Calu3 (cell line): ENCODE measurements around the gene IQSEC3. TPM values are rescaled to one million over a fixed set of nuclear protein-coding genes. Genes with fewer than 3 reads are reported as not detected.

Source experiments
- BruUV-seq: library from RNA; stranded (reverse); fragments of 400-500 nt; replicated peaks from 2 replicates; lab custom pipeline; 2021; lab: Mats Ljungman, UMichigan
- CTCF ChIA-PET: fragments of 300-600 bp; sonication (Branson Sonifier 250); formaldehyde crosslinking; loops from one replicate; lab custom pipeline; 2022; ENCODE audit warnings: antibody characterized with exemption; lab: Charles Lee
- DNase-seq: peaks from one replicate; pipeline ENCODE4 v3.0.0; 2022
- H3K27ac Mint-ChIP-seq: one replicate; pipeline ENCODE4 v1.8.0; 2022; ENCODE audit warnings: mixed read lengths; ENCODE audit not compliant: unreplicated experiment
- H3K27me3 Mint-ChIP-seq: one replicate; pipeline ENCODE4 v1.8.0; 2022; ENCODE audit warnings: mixed read lengths; ENCODE audit not compliant: unreplicated experiment
- H3K36me3 Mint-ChIP-seq: one replicate; pipeline ENCODE4 v1.8.0; 2022; ENCODE audit warnings: mild to moderate bottlenecking, moderate library complexity, mixed read lengths; ENCODE audit not compliant: insufficient read depth, unreplicated experiment
- H3K4me1 Mint-ChIP-seq: one replicate; pipeline ENCODE4 v1.8.0; 2022; ENCODE audit warnings: mild to moderate bottlenecking, low read depth, mixed read lengths; ENCODE audit not compliant: unreplicated experiment
- H3K4me3 Mint-ChIP-seq: one replicate; pipeline ENCODE4 v1.8.0; 2022; ENCODE audit warnings: mild to moderate bottlenecking, low read depth, moderate library complexity, mixed read lengths; ENCODE audit not compliant: unreplicated experiment
- H3K9me3 Mint-ChIP-seq: one replicate; pipeline ENCODE4 v1.8.0; 2022; ENCODE audit warnings: low read depth, mixed read lengths; ENCODE audit not compliant: unreplicated experiment
- intact Hi-C: fragments of 100-400 bp; cut with micrococcal nuclease; formaldehyde crosslinking; loops from one replicate; pipeline ENCODE4 v1.10.0; 2022; ENCODE audit not compliant: unreplicated experiment
- total RNA-seq: library from RNA; stranded (reverse); gene quantifications from 2 replicates; pipeline ENCODE4 v1.2.3, GENCODE V29; 2022
- TF ChIP-seq, protein P1 (sequence below): fragments of 200-600 bp; IDR thresholded peaks from one replicate; pipeline ENCODE4 v1.8.0; 2022; ENCODE audit warnings: antibody characterized with exemption; ENCODE audit not compliant: unreplicated experiment

IQSEC3 gene
- total RNA-seq, 1 experiment from 2014 or later = not detected

DNA sequence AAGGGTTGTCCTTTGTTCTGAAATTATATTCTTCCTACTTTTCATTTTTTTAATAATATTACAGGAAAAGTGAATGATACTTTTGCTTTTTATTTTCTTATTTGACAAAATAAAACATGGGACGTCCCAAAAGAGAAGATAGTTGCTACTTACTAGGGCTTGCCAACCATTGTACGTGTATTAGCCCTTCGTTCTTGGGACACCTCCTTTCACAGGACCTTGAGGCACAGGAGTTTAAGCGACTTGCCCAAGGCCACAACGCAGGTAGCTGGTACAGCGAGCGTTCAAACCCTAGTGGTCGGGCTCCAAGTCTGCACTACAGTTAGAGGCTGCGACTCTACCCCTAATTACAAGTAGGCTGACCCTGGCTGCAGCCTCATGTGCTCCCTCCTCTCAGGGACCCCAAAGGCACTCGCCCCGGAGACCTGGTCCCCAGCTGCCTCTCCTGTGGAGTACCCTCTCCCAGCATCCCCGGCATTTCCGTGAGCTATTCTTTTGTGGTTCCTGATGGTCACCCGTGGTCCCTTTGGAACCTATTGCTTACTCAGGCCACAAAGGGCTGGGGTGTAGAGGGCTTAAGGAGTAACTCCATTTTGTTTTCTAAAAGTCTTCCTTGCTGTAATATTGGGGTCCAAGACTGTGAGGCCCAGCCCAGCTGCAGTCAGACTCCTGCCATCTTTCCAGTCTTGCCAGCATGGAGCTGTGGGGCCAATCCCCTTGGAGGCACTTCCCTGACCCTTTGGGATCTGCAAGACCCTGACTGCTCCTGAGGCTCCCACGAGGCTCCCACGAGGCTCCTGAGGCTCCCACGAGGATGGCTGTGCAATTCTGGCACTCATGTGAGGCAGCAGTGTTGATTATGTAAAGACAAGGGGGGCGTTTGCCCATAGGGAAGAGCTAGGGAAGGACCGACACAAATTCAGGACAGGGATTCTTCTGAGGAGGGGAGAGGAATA lies 49.7 kb downstream of the IQSEC3 start:
- no peaks in the 10 kb centered on the region for H3K9me3 Mint-ChIP-seq
- TF ChIP-seq, protein P1, sequence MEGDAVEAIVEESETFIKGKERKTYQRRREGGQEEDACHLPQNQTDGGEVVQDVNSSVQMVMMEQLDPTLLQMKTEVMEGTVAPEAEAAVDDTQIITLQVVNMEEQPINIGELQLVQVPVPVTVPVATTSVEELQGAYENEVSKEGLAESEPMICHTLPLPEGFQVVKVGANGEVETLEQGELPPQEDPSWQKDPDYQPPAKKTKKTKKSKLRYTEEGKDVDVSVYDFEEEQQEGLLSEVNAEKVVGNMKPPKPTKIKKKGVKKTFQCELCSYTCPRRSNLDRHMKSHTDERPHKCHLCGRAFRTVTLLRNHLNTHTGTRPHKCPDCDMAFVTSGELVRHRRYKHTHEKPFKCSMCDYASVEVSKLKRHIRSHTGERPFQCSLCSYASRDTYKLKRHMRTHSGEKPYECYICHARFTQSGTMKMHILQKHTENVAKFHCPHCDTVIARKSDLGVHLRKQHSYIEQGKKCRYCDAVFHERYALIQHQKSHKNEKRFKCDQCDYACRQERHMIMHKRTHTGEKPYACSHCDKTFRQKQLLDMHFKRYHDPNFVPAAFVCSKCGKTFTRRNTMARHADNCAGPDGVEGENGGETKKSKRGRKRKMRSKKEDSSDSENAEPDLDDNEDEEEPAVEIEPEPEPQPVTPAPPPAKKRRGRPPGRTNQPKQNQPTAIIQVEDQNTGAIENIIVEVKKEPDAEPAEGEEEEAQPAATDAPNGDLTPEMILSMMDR = no peak
- H3K27me3 Mint-ChIP-seq = peaks cover 92% of the 10 kb centered on the region
- H3K27ac Mint-ChIP-seq = no peak overlapping the region
- no peak for DNase-seq
- intact Hi-C loops = no loop called here
- no peaks in the 10 kb centered on the region for H3K36me3 Mint-ChIP-seq
- no peak overlapping the region for H3K4me3 Mint-ChIP-seq
- CTCF ChIA-PET = no interaction called here
- no TSS peak for BruUV-seq
- no peaks in the 10 kb centered on the region for H3K4me1 Mint-ChIP-seq

DNA sequence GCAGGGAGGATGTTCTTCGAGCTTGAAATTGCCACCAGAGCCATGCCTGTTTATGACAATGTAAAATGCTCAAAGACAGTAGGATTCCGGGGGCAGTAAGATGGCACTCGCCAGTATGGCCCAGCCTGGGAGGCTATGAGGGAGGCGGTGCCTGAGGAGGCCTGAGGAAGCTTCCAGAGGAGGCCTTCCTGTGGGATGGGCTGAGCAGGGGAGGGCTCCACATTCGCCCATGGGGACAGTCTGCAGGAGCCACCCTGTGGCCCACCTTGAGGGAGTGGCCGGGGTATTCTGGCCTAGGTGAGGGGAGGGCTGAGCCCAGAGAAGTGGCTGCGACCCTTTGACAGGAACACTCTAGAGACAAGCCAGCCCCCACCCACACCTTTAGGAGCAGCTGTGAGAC lies 50.7 kb downstream of the IQSEC3 start:
- no peak overlapping the region for H3K27ac Mint-ChIP-seq
- H3K36me3 Mint-ChIP-seq = no peaks in the 10 kb centered on the region
- TF ChIP-seq, protein P1 = no peak
- no peaks in the 10 kb centered on the region for H3K4me1 Mint-ChIP-seq
- BruUV-seq = no TSS peak
- no peak overlapping the region for H3K4me3 Mint-ChIP-seq
- CTCF ChIA-PET = no interaction called here
- intact Hi-C loops = no loop called here
- H3K9me3 Mint-ChIP-seq = no peaks in the 10 kb centered on the region
- peaks cover 93% of the 10 kb centered on the region for H3K27me3 Mint-ChIP-seq
- DNase-seq = no peak

DNA sequence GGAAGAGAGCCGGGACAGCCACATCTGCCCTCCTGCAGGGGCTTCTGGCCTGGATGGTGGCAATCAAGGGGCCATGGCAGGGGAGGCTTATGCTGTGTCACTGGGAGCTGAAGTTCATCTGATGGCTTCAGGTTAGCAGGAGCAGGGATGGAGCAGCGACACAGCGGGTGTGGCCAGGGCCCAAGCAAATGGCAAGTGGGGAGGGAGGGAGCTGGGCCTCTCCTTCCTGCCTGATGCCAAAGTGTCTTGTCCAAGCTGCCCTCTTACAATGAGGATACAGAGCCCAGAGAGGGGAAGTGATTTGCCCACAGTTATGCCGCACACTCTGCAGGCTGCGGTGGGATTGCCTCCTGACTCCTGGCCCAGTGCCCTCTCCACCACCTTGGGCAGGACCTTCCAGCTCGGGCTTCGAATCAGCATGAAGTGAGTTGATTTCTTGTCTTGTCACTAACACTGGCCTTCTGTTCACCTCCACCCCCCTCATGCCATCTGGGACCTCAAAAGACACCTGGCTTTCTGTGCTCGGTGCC lies 51.3 kb downstream of the IQSEC3 start:
- BruUV-seq = no TSS peak
- Mint-ChIP-seq H3K36me3 (no peaks in the 10 kb centered on the region), H3K9me3 (no peaks in the 10 kb centered on the region), H3K4me1 (no peaks in the 10 kb centered on the region), H3K27me3 (peaks cover 98% of the 10 kb centered on the region), H3K27ac (no peak overlapping the region), H3K4me3 (no peak overlapping the region)
- TF ChIP-seq, protein P1 = no peak
- intact Hi-C loops = no loop called here
- no peak for DNase-seq
- CTCF ChIA-PET = no interaction called here

DNA sequence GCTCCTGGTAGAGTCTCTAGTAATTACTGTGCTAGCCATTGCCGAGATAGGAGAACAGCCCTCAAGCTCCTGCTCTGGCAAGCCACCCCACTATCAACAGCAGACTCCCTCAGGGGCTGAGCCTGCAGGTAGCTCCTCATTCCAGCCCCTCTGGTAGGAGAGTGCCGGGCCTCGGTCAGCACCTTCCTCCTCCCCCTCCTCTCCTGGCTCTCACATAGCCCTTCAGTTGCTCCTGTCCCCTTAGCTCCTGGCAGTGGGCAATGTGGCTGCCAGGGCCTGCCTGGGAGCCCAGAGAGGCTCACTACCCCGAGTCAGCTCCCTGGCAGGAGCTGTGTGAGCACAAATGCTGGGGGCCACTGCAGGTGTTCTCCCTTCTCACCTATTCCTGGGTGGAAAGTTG lies 52.0 kb downstream of the IQSEC3 start:
- TF ChIP-seq, protein P1 = no peak
- no peak overlapping the region for H3K4me3 Mint-ChIP-seq
- no peak for DNase-seq
- CTCF ChIA-PET = no interaction called here
- H3K4me1 Mint-ChIP-seq = no peaks in the 10 kb centered on the region
- H3K9me3 Mint-ChIP-seq = no peaks in the 10 kb centered on the region
- intact Hi-C loops = no loop called here
- BruUV-seq = no TSS peak
- peaks cover 96% of the 10 kb centered on the region for H3K27me3 Mint-ChIP-seq
- H3K36me3 Mint-ChIP-seq = no peaks in the 10 kb centered on the region
- no peak overlapping the region for H3K27ac Mint-ChIP-seq
